DND-41 (cell line): Measurements from ENCODE around the gene BCL2L11.

Source experiments
- ATAC-seq: fragments of 200-7000 bp; cut with Tn5 transposase; 3 replicates; pipeline ENCODE4 v1.9.1; 2021; ENCODE audit warnings: low read depth; ENCODE audit not compliant: insufficient read depth
- DNase-seq: peaks from one replicate; pipeline ENCODE4 v3.0.0-alpha.2; 2020
- H2AFZ ChIP-seq: 2 replicates; pipeline ENCODE4 v1.6.0; 2012; ENCODE audit warnings: low read depth, low read length
- H3K27ac ChIP-seq: 2 replicates; pipeline ENCODE4 v1.5.1; 2012; ENCODE audit warnings: low read length, inconsistent platforms
- H3K27me3 ChIP-seq: fragments of 200-600 bp; sonication (generic); 2 replicates; pipeline ENCODE4 v1.6.0; 2012; ENCODE audit warnings: low read length, mild to moderate bottlenecking, inconsistent platforms; ENCODE audit not compliant: insufficient read depth, poor library complexity
- H3K36me3 ChIP-seq: 2 replicates; pipeline ENCODE4 v1.5.1; 2012; ENCODE audit warnings: low read length, inconsistent platforms; ENCODE audit not compliant: insufficient read depth
- H3K4me1 ChIP-seq: 2 replicates; pipeline ENCODE4 v1.5.1; 2012; ENCODE audit warnings: mild to moderate bottlenecking, low read length; ENCODE audit not compliant: insufficient read depth
- H3K4me2 ChIP-seq: 2 replicates; pipeline ENCODE4 v1.6.0; 2012; ENCODE audit warnings: mild to moderate bottlenecking, moderate library complexity, low read length, inconsistent platforms; ENCODE audit not compliant: insufficient read depth
- H3K4me3 ChIP-seq, 2 experiments: fragments of 200-600 bp in 1 of 2; shearing (Covaris generic) in 1 of 2; 2 replicates each; pipeline ENCODE4 v1.5.1; 2012 to 2016; ENCODE audit warnings: inconsistent platforms in 2 of 2, low read length in 2 of 2, mild to moderate bottlenecking in 2 of 2, low read depth in 1 of 2, moderate library complexity in 1 of 2
- H3K79me2 ChIP-seq: 2 replicates; pipeline ENCODE4 v1.6.0; 2012; ENCODE audit warnings: low read length, inconsistent platforms; ENCODE audit not compliant: insufficient read depth
- H3K9ac ChIP-seq: 2 replicates; pipeline ENCODE4 v1.6.0; 2012; ENCODE audit warnings: low read depth, mild to moderate bottlenecking, inconsistent platforms, low read length, moderate library complexity
- H3K9me3 ChIP-seq: 2 replicates; pipeline ENCODE4 v1.5.1; 2012; ENCODE audit warnings: low read length, moderate library complexity, mild to moderate bottlenecking, inconsistent platforms; ENCODE audit not compliant: insufficient read depth, severe bottlenecking
- H4K20me1 ChIP-seq: 2 replicates; pipeline ENCODE4 v1.6.0; 2012; ENCODE audit warnings: low read length; ENCODE audit not compliant: insufficient read depth
- EZH2 ChIP-seq: IDR thresholded peaks from 3 replicates; pipeline ENCODE4 v1.6.1; 2012; ENCODE audit warnings: borderline replicate concordance, low read depth, mild to moderate bottlenecking, moderate library complexity, low read length, inconsistent platforms; ENCODE audit not compliant: severe bottlenecking
- TF ChIP-seq, protein P1 (sequence below): IDR thresholded peaks from 2 replicates; pipeline ENCODE4 v1.5.1; 2012; ENCODE audit warnings: borderline replicate concordance, low read length, moderate library complexity, mild to moderate bottlenecking; ENCODE audit not compliant: poor library complexity, severe bottlenecking; ENCODE audit errors: extremely low read depth

The BCL2L11 gene

DNA sequence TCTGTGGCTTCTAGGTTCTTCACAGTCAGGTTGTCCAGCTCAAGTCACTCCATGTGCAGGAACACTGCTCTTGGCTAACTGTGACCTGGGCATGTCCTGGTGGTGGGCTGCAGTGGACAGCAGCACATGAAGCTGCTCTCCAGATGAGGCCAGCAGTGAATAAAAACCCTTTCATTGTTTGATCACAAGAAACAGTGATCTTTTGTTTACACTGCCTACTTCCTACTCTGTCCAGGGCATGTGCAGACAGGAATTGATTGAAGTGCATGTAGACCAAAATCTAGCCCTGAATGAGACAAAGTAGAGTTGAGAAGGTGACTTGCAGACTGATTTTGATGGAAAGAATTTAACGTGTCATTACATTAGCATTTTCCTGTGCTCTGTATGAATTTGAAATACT lies 34.9 kb downstream of the BCL2L11 start:
- H3K27ac ChIP-seq = peak overlapping the region; percentile 5; the same call in 1 of the 2 replicates
- H3K27me3 ChIP-seq = no peaks in the 10 kb centered on the region
- no peaks in the 10 kb centered on the region for H3K9me3 ChIP-seq
- DNase-seq (no peak), ATAC-seq (no peak)
- peaks cover 45% of the 10 kb centered on the region for H4K20me1 ChIP-seq
- TF ChIP-seq EZH2 = no peak
- TF ChIP-seq, protein P1, sequence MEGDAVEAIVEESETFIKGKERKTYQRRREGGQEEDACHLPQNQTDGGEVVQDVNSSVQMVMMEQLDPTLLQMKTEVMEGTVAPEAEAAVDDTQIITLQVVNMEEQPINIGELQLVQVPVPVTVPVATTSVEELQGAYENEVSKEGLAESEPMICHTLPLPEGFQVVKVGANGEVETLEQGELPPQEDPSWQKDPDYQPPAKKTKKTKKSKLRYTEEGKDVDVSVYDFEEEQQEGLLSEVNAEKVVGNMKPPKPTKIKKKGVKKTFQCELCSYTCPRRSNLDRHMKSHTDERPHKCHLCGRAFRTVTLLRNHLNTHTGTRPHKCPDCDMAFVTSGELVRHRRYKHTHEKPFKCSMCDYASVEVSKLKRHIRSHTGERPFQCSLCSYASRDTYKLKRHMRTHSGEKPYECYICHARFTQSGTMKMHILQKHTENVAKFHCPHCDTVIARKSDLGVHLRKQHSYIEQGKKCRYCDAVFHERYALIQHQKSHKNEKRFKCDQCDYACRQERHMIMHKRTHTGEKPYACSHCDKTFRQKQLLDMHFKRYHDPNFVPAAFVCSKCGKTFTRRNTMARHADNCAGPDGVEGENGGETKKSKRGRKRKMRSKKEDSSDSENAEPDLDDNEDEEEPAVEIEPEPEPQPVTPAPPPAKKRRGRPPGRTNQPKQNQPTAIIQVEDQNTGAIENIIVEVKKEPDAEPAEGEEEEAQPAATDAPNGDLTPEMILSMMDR = no peak
- H3K36me3 ChIP-seq = peaks cover 93% of the 10 kb centered on the region
- no peak overlapping the region for H2AFZ ChIP-seq
- no peak overlapping the region for H3K9ac ChIP-seq
- peaks cover 8% of the 10 kb centered on the region; the same call in 1 of the 2 replicates for H3K4me1 ChIP-seq
- no peak overlapping the region for H3K4me2 ChIP-seq
- H3K79me2 ChIP-seq = peaks cover 84% of the 10 kb centered on the region
- H3K4me3 ChIP-seq = no peak overlapping the region

DNA sequence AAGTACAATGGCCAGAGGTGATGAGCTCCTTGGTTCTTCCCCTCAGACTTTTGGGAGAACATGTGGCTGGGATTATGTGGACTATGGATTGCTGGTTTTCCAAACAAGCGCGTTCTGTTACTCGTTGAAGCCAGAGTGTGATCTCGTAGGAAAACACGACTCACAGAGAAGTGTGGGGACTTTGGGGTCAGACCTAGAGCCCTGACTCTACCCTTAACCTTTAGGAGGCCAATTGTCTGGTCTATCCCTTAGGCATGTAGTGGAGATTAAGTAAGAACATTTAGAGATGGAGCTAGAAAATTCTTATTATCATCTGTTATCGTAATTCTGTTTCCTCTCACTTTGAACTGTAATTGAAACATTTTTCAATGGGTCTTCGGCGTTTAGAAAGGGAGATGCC lies 35.8 kb downstream of the BCL2L11 start:
- Histone ChIP-seq H3K9me3 (no peaks in the 10 kb centered on the region), H3K4me1 (peaks cover 8% of the 10 kb centered on the region; the same call in 1 of the 2 replicates), H3K27me3 (no peaks in the 10 kb centered on the region), H3K4me2 (no peak overlapping the region), H2AFZ (no peak overlapping the region), H3K27ac (peak overlapping the region; percentile 34; the same call in 1 of the 2 replicates), H4K20me1 (peaks cover 53% of the 10 kb centered on the region), H3K36me3 (peaks cover 93% of the 10 kb centered on the region), H3K9ac (no peak overlapping the region), H3K4me3 (no peak overlapping the region), H3K79me2 (peaks cover 86% of the 10 kb centered on the region)
- ATAC-seq = no peak
- TF ChIP-seq EZH2 = no peak
- TF ChIP-seq, protein P1 = no peak
- no peak for DNase-seq

DNA sequence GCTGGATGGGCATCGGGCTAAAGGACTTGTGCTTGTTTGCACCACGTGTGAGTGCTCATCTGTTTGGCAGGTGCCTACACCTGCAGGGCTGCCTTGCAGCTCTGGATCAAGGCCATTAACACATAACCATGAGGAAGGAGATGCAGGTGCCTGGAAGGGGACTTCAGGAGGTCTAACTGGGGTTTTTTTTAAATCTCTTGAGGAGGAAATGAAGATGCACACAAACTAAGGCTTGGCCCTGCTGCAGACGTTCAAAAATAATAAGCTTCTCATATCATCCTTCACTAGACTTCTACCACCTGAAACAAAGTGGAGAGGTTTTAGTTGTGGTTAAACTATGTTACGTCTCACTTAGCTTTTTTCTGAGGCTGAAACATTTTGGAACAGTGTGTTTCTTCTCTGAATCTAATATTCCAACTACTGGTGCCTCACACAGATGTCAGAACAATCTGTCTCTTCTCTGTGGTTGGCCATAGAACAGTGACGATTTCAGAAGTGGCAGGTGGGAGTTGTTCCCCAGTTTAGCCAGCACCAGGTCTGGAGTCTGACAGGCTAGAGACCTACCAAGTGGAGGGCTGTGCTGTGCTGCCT lies 36.5 kb downstream of the BCL2L11 start:
- Histone ChIP-seq H4K20me1 (peaks cover 59% of the 10 kb centered on the region), H3K9ac (no peak overlapping the region), H3K9me3 (no peaks in the 10 kb centered on the region), H3K4me2 (no peak overlapping the region), H3K79me2 (peaks cover 86% of the 10 kb centered on the region), H3K27me3 (no peaks in the 10 kb centered on the region), H3K36me3 (peaks cover 93% of the 10 kb centered on the region), H3K4me3 (no peak overlapping the region), H3K27ac (peak overlapping the region; percentile 34; the same call in 1 of the 2 replicates), H2AFZ (no peak overlapping the region), H3K4me1 (peaks cover 8% of the 10 kb centered on the region; the same call in 1 of the 2 replicates)
- no peak for DNase-seq
- TF ChIP-seq, protein P1 = no peak
- TF ChIP-seq EZH2 = no peak
- ATAC-seq = peak; percentile 64
